SK-N-SH treated with all-trans-retinoic acid at 6 μM for 48 hours (cell line): Measurements from ENCODE around the gene DAB2.

Source experiments
- ATAC-seq: fragments of 200-7000 bp; cut with Tn5 transposase; 3 replicates; pipeline ENCODE4 v1.9.1; 2020; ENCODE audit warnings: mild to moderate bottlenecking, moderate library complexity
- ARNTL ChIP-seq: fragments of 450-650 bp; formaldehyde crosslinking; IDR thresholded peaks from 2 replicates; pipeline ENCODE4 v1.5.0; 2020; ENCODE audit warnings: low read depth, mild to moderate bottlenecking, moderate library complexity, borderline replicate concordance
- BACH2 ChIP-seq: fragments of 250-450 bp; sonication (Bioruptor Pico); IDR thresholded peaks from 2 replicates; pipeline ENCODE4 v1.9.0; 2021; ENCODE audit warnings: mild to moderate bottlenecking, borderline replicate concordance
- ESRRG ChIP-seq: fragments of 250-450 bp; sonication (Bioruptor Pico); IDR thresholded peaks from 2 replicates; pipeline ENCODE4 v1.6.1; 2021; ENCODE audit warnings: mild to moderate bottlenecking
- PPARA ChIP-seq: fragments of 250-450 bp; sonication (Bioruptor Pico); IDR thresholded peaks from 2 replicates; pipeline ENCODE4 v1.5.0; 2020; ENCODE audit warnings: mild to moderate bottlenecking, borderline replicate concordance
- RARB ChIP-seq: fragments of 250-450 bp; sonication (Bioruptor Pico); IDR thresholded peaks from 2 replicates; pipeline ENCODE4 v1.8.0; 2021; ENCODE audit warnings: mild to moderate bottlenecking, moderate library complexity
- SNAI2 ChIP-seq: fragments of 250-450 bp; sonication (Bioruptor Pico); IDR thresholded peaks from 2 replicates; pipeline ENCODE4 v1.5.0; 2020; ENCODE audit warnings: mild to moderate bottlenecking, moderate library complexity
- ZFP3 ChIP-seq: fragments of 250-450 bp; sonication (Bioruptor Pico); IDR thresholded peaks from 2 replicates; pipeline ENCODE4 v1.5.0; 2020; ENCODE audit warnings: mild to moderate bottlenecking, moderate library complexity
- ZFP30 ChIP-seq: fragments of 450-650 bp; formaldehyde crosslinking; IDR thresholded peaks from 2 replicates; pipeline ENCODE4 v1.5.0; 2022; ENCODE audit warnings: mild to moderate bottlenecking, moderate library complexity
- ZNF70 ChIP-seq: fragments of 450-650 bp; formaldehyde crosslinking; IDR thresholded peaks from 2 replicates; pipeline ENCODE4 v1.5.0; 2020; ENCODE audit warnings: mild to moderate bottlenecking, moderate library complexity
- ZNF8 ChIP-seq: fragments of 450-650 bp; formaldehyde crosslinking; IDR thresholded peaks from 2 replicates; pipeline ENCODE4 v1.5.0; 2020; ENCODE audit warnings: mild to moderate bottlenecking, moderate library complexity
- TF ChIP-seq, protein P1 (sequence below): fragments of 250-450 bp; sonication (Bioruptor Pico); IDR thresholded peaks from 2 replicates; pipeline ENCODE4 v1.8.0; 2020; ENCODE audit warnings: mild to moderate bottlenecking, moderate library complexity, borderline replicate concordance

The DAB2 gene

DNA sequence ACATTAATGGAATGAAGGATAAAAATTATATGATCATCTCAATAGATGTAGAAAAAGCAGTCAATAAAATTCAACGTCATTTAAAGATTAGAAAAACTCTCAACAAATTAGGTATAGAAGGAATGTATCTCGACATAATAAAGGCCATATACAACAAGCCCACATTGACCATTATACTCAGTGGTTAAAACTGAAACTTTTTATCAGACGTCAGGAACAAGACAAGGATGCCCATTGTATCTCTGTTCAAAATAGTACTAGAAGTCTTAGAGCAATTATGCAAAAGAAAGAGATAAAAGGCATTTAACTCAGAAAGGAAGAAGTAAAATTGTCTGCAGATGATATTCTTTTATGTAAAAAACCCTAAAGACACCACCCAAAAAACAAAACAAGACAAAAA is 101.2 kb downstream of the DAB2 start:
- ATAC-seq, result no peak
- TF ChIP-seq, protein P1, sequence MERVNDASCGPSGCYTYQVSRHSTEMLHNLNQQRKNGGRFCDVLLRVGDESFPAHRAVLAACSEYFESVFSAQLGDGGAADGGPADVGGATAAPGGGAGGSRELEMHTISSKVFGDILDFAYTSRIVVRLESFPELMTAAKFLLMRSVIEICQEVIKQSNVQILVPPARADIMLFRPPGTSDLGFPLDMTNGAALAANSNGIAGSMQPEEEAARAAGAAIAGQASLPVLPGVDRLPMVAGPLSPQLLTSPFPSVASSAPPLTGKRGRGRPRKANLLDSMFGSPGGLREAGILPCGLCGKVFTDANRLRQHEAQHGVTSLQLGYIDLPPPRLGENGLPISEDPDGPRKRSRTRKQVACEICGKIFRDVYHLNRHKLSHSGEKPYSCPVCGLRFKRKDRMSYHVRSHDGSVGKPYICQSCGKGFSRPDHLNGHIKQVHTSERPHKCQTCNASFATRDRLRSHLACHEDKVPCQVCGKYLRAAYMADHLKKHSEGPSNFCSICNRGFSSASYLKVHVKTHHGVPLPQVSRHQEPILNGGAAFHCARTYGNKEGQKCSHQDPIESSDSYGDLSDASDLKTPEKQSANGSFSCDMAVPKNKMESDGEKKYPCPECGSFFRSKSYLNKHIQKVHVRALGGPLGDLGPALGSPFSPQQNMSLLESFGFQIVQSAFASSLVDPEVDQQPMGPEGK, result no peak
- TF ChIP-seq RARB (CRISPR knock-in tag) (no peak), ZFP30 (CRISPR knock-in tag) (no peak), SNAI2 (no peak), ARNTL (CRISPR knock-in tag) (no peak), PPARA (CRISPR knock-in tag) (no peak), BACH2 (CRISPR knock-in tag) (no peak), ZNF70 (CRISPR knock-in tag) (no peak), ESRRG (CRISPR knock-in tag) (no peak), ZNF8 (no peak), ZFP3 (CRISPR knock-in tag) (no peak)
